ENCODE measurements around the gene TSHZ2.
"Not testable (repeated sequence)": the region's sequence is repeated elsewhere in the genome, so short reads cannot be mapped to it uniquely, and the experiment has no call there.

The TSHZ2 gene

GRCh38 chr20:53402233-53403005, 430.3 kb downstream of the TSHZ2 start:
- peak in 1 of 2 experiments; percentile 26 for DNase-seq

DNA sequence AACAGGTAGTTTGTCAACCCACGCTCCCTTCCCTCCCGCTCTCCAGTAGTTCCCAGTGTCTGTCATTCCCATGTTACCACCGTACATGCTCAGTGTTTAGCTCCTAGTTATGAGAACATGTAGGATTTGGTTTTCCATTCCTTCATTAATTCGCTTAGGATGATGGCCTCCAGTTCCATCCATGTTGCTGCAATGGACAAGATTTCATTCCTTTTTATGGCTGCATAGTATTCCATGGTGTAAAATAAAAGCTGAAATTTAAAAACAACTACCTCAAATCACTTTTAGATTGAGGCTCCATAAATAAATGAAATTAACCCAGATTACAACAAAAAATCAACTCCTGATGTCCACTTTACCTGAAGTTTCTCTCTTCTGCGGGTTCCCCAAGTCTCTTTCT, 430.9 kb downstream of the TSHZ2 start:
- no peak for DNase-seq

- DNase-seq: no peak
These were observed 433.0 kb downstream of the TSHZ2 start for GRCh38 chr20:53405139-53405538.

- DNase-seq: no peak
These were observed 434.4 kb downstream of the TSHZ2 start for GRCh38 chr20:53406580-53406979.

GRCh38 chr20:53408691-53409446, 436.7 kb downstream of the TSHZ2 start:
- no peak for DNase-seq

GRCh38 chr20:53409447-53409717, 437.2 kb downstream of the TSHZ2 start:
- no peak for DNase-seq

DNA sequence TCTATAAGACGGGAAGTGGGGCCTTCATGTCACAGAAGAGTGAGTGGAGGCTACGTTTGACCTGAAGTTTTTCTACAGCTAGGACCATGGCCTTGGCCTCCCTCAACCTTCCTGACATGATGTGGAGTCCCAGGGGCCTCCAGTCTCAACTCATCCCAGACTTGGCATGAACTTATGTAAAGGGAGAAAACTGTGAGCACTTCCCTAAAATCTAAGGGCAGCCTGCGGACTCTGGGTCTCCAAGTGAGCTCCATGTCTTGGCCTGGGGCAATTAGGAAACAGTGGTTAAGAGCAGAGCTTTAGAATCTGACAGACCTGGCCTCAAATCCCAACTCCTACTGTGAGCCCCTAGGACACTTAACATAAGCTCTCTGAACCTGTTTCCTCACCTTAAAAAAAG, 439.0 kb downstream of the TSHZ2 start:
- no peak for DNase-seq

- no peak for DNase-seq
These were observed 439.7 kb downstream of the TSHZ2 start for GRCh38 chr20:53411891-53412290.

DNA sequence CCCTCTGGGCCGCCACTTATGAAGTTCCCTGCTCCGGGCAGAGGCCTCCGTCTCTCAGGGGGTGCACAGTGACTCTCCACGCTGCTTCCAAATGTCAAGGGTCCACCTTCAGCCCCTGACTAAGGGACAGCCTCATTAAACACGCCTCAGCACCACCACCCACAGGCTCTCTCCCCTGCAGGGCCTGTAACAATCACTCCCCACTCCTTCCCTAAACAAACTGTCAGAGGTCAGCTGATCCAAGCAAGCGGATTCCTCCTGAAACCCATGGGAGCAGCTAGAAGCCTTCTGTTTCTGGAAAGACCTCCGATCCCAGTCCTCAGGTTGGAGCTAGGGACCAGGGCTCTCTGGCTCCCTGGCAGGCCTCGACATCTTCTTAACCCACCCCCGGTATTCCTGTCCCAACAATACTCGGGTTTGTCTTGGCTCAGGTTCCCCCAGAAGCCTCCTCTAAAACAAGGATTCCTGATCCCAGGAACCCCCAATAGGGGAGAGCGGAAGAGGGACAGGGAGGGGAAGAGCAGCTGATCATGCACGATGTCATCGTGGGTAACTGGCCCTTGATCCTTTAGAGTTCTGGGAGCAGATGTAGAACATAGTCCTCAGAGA, 440.5 kb downstream of the TSHZ2 start:
- no peak for DNase-seq

DNA sequence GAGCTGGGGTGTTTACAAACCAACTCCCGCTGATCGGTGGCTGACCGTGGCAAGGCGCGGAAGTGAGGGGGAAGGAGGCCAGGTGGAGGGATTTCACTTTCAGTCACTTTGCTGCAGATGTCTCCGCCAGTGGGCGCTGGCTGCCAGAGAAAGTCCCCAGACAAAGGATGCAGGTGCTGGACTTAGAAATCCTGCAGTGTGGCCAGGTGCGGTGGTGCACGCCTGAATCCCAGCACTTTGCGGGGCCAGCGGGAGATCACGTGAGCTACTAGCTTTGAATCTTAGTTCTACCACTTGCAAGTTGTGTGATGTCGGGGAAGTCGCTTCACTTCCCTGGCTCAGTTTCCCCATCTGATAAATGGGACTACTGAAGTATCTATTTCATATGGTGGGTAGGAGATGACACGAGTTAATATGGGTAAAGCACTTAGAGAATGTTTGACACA, 441.1 kb downstream of the TSHZ2 start:
- DNase-seq: peak; percentile 60 to 68

DNA sequence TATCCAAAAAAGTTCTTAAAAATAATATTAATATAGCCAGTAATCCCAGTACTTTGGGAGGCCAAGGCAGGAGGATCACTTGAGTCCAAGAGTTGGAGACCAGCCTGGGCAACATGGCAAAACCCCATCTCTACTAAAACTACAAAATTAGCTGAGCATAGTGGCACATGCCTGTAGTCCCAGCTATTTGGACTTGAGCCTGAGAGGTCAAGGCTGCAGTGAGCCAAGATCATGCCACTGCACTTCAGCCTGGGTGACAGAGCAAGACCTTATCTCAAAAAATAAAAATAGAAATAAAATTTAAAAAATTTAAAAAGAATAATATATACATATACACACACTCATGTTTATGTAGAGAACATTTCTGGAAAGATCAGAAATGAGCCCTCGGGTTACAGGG, 441.7 kb downstream of the TSHZ2 start:
- not testable (repeated sequence) for DNase-seq

GRCh38 chr20:53419693-53420460, 447.7 kb downstream of the TSHZ2 start:
- no peak for DNase-seq

GRCh38 chr20:53421343-53421742, 449.2 kb downstream of the TSHZ2 start:
- no peak for DNase-seq

DNA sequence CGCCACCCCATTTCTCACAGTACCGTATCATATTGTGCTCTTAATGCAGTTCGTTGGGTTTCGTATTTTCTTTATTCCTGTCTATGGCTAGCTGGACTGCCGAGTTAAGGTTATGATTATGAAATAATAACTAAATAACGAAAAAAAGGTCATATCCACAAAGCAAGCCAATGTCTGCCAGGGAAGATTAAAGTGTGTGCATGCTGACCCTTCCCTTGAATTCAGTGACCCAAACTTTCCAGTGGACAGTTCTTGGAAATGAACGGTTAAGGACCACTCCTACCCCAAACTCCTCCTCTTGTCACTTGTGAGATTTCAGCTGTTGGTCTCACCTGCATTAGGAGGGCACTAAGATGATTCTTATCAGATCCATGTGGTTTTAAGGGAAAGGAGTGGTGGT, 449.9 kb downstream of the TSHZ2 start:
- DNase-seq: no peak

- no peak for DNase-seq
These were observed 451.5 kb downstream of the TSHZ2 start for GRCh38 chr20:53423587-53424146.

DNA sequence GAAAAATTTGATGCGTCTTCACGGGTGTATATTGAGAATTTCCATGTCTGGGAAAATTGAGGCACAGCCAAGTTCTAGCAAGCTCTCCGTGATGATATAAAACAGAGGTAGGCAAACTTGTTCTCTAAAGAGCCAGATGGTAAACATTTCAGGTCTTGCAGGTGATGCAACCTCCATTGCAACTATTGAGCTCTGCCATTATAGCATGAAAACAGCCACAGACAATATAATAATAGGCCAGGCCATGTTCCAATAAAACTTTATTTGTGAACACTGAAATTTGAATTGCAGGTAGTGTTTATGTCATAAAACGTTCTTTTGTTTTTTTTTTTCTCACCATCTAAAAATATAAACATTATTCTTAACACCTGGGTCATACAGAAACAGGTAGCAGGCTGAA, 453.3 kb downstream of the TSHZ2 start:
- DNase-seq: no peak

- DNase-seq: no peak
These were observed 453.8 kb downstream of the TSHZ2 start for GRCh38 chr20:53425941-53426340.

DNA sequence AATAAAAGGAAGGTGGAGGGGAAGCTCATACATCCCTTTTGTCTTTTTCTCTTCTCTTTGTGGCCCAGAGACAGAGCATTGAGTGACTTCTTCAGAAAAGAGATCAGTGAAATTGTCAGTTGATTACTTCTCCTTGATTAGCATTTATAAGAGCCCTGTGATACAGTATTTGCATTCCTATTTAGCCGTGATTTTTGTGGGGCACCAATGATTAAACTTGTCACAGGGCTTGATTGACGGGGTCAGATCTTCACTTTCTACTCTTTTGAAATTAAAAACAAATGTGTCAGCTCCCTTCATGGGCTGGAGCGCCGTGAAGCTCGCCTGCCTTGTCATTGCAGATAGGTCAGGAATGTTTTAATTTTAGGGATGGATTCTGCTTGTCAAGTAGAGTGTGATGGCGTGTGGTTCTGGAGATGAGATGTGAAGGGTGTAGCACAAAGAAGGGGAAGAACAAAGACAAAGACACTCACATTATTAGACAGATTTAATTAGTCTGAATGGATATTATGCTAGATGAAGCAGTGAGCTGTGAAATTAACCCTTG, 454.7 kb downstream of the TSHZ2 start:
- no peak for DNase-seq

DNA sequence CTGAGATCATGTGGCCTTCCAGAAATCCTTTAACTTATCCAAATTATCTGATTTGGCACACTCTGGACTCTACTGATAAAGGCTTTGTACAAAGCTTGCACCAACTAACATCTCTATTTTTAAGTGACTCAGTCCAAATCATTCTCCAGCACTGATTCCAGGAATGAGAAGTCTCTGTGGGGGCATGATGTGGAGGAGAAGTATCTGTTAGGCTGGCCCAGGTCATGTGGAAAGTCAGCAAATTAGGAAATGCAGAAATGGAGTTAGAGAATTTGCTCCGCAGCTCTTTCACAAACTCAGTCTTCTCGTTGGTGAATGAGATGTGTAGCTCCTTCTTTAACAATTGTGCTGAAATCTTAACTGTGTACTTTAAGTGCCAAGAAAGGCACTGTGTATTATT, 455.8 kb downstream of the TSHZ2 start:
- DNase-seq: no peak

DNA sequence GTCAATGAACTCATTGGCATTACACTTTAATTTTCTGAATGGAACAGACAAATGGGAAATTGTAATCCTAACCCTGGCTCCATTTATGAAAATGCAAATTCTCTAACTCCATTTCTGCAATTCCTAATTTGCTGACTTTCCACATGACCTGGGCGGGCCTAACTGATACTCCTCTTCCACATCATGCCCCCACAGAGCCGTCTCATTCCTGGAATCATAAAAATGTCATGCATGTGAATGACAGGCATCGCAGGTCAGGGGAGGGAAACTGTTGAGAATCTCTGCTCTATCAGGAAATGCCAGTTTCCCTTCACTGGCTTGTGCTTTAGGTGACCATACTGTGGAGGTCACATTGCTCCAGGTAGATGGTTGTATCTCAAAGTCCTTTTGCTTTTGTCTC, 456.4 kb downstream of the TSHZ2 start:
- DNase-seq: no peak

DNA sequence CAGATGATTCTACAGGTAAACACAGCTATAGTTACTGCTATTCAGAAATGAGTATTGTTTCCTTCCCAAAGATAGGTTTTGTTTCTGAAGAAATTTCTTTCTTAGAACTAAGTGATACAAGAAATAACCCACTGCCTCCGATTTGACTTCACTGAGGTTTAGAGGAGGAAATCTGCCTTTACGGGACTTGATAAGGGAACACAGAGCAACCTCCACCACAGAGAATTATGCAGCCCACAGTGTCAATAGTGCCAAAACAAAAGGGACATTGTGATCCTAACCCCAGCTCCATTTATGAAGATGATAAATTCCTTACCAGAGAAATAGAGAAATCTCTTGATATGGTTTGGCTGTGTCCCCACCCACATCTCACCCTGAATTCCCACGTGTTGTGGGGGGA, 456.8 kb downstream of the TSHZ2 start:
- DNase-seq: no peak

DNA sequence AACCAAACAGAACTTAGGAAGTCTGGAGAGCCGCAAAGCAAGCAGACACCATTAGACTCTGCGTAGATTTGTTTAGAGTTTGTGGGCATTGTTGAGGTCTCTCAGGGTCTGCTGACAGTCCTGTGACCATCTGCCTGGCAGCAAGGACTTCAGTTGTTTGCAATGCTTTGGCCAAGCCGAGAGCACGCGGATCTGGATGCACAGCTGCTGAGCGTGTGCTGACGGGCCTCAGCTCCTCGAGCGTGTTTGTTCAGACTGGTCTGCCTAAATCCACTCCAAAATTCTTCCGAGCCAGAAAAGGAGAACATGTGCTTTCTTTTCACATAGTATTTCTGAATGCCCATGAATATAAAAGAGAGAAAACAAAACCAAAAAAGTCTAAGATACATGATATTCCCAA, 462.5 kb downstream of the TSHZ2 start:
- DNase-seq: no peak

DNA sequence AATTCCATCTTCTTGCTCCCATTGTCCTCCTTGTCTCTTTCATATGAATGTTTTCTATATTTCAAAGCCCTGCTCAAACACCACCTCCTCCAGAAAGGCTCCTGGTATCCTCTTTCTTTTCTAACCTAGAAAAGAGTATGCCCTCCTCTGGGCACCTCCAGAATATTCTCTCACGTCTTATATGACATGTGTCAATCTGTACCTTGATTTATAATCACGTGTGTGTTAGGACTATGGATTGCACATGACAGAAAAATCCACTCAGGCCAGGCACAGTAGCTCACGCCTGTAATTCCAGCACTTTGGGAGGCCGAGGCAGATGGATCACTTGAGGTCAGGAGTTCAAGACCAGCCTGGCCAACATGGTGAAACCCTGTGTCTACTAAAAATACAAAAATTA, 464.8 kb downstream of the TSHZ2 start:
- DNase-seq: not testable (repeated sequence)
